ENCODE results near the gene GZMM. TPM values are rescaled to one million over a fixed set of nuclear protein-coding genes. Genes with fewer than 3 reads are reported as not detected.

The GZMM gene
- total and polyA plus RNA-seq, 2 experiments from 2014 or later, result 0.29 TPM; not detected in 1

- Histone ChIP-seq H3K4me3 (0 out of 2 replicates have a peak overlapping the region, but pooled peaks have one; percentile 23), H3K79me2 (replicated peaks; ENCODE audit: insufficient read depth) (no peaks in the 10 kb centered on the region), H3K4me1 (ENCODE audit: insufficient read depth) (peaks cover 5% of the 10 kb centered on the region; the same call in 1 of the 2 replicates), H2AFZ (no peak overlapping the region), H4K20me1 (replicated peaks; ENCODE audit: insufficient read depth) (peaks cover 4% of the 10 kb centered on the region; the same call in 1 of the 2 replicates), H3F3A (replicated peaks; ENCODE audit: low read depth) (peaks cover 9% of the 10 kb centered on the region), H3K27me3 (ENCODE audit: insufficient read depth) (peaks cover 31% of the 10 kb centered on the region), H3K9me2 (ENCODE audit: insufficient read depth) (no peaks in the 10 kb centered on the region), H3K36me3 (ENCODE audit: insufficient read depth) (no peaks in the 10 kb centered on the region), H3K4me2 (peak overlapping the region; percentile 66), H3K27ac (ENCODE audit: low read depth) (no peak overlapping the region)
- peaks cover 5% of the 10 kb centered on the region; the same call in 2 of the 3 replicates for H3K4me1 Mint-ChIP-seq
- no peak overlapping the region; the same call in 2 of the 3 replicates for H3K4me3 Mint-ChIP-seq
- H3K27me3 Mint-ChIP-seq (ENCODE audit: insufficient read depth, low read depth, poor library complexity), result peaks cover 54% of the 10 kb centered on the region
- peak; percentile 51 for ATAC-seq
- H3K36me3 Mint-ChIP-seq (ENCODE audit: low read depth), result peaks cover under 1% of the 10 kb centered on the region; the same call in 2 of the 3 replicates
- no peak overlapping the region for H3K27ac Mint-ChIP-seq
- no peak for TF ChIP-seq ZNF462 (CRISPR knock-in tag; IDR thresholded peaks at IDR 0.05)
- TF ChIP-seq CTCF (conservative IDR thresholded peaks at IDR 0.05; ENCODE audit: low read depth in 2 of 2), result peak; percentile 61 to 74
- H3K9me3 Mint-ChIP-seq, result no peaks in the 10 kb centered on the region
- peak; percentile 92 for DNase-seq (ENCODE audit: low spot score)
Measured at GRCh38 chr19:588093-588740, 44.4 kb downstream of the GZMM start.

Measured in GM23338 (cell line).